Measurements from ENCODE around the gene SUDS3.

DNA sequence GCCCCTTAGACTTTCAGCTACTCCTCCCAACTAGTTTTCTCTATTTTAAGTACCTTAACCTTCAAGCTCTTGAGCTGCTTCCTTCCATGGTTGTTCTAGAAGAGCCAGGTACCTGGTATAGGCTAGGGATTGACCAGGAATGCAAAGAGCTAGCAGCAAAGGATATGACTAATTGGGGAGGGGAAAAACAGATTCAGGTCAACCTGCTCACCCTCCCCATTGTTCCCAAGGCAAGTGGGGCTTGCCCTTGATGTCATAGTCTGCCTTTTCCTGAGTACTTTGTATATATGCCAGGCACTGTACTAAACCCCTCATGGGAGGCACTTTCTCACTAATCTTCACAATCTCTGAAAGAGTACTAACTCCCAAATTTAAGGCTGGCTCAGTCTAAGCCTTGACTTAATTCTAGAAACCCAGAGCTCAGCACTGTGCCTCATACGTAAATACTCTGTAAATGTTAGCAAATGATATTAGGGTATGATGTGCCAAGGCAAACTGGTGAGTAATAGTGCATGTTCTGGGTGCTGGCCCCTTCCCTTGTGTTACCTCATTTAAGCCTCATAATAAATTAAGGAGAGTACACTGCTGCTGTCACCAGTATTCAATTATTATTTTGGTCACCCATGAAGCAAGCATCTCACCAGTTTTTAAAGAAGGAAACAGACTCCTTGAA, 42.2 kb downstream of the SUDS3 start:
- TF ChIP-seq, protein P1, sequence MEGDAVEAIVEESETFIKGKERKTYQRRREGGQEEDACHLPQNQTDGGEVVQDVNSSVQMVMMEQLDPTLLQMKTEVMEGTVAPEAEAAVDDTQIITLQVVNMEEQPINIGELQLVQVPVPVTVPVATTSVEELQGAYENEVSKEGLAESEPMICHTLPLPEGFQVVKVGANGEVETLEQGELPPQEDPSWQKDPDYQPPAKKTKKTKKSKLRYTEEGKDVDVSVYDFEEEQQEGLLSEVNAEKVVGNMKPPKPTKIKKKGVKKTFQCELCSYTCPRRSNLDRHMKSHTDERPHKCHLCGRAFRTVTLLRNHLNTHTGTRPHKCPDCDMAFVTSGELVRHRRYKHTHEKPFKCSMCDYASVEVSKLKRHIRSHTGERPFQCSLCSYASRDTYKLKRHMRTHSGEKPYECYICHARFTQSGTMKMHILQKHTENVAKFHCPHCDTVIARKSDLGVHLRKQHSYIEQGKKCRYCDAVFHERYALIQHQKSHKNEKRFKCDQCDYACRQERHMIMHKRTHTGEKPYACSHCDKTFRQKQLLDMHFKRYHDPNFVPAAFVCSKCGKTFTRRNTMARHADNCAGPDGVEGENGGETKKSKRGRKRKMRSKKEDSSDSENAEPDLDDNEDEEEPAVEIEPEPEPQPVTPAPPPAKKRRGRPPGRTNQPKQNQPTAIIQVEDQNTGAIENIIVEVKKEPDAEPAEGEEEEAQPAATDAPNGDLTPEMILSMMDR (IDR thresholded peaks at IDR 0.05), result no peak
- no peak for TF ChIP-seq EZH2 (IDR thresholded peaks at IDR 0.05; ENCODE audit: borderline replicate concordance, insufficient read depth, low read depth, low read length, poor library complexity, severe bottlenecking)
